Omental fat pad (tissue), 4 donors: Measurements from ENCODE around the gene MDN1. TPM values are rescaled to one million over a fixed set of nuclear protein-coding genes. Genes with fewer than 3 reads are reported as not detected.
A peak's percentile ranks its signal among the peaks of the same experiment; 100 is the strongest.

Source experiments
- ATAC-seq: fragments of 150-250 bp; one replicate; pipeline ENCODE4 v1.9.1; 2016; ENCODE audit warnings: mild to moderate bottlenecking, moderate library complexity; ENCODE audit not compliant: low FRiP score
- DNase-seq: peaks from one replicate; pipeline ENCODE4 v3.0.0-alpha.2; 2019; ENCODE audit warnings: low spot score
- CTCF ChIP-seq, 3 donors: fragments of 450-650 bp; IDR thresholded peaks; one replicate each; pipeline ENCODE4 v1.5.1; 2016 to 2017; ENCODE audit warnings: antibody characterized with exemption in 3 of 3, mild to moderate bottlenecking in 3 of 3, moderate library complexity in 2 of 3
- total RNA-seq, 4 donors: library from RNA; depleted of rRNA; stranded (reverse); fragments of >200 nt; gene quantifications; one replicate each; pipeline ENCODE4 v1.1.0, GENCODE V29; 2016

MDN1 gene
- total RNA-seq, 4 donors from 2014 or later, result 21.6 to 58.5 (median 33.3) TPM

DNA sequence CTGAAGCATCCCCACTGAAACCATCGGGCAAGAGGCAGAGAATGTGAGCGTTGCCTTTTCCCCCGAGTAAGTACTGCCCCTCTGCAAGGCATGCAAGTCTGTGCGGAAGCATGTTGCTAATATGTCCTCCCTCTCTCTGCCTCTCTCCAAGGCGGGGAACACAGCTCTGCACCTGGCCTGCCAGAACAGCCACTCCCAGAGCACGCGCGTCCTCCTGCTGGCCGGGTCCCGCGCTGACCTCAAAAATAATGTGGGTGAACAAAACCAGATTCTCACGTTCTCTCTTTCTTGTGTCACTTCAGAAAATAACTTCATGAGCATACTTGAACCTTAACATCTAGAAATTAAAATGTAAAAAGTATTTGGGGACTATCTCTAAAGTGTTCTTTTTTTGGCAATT, 207.5 kb downstream of the MDN1 start:
- no peak for TF ChIP-seq CTCF (IDR thresholded peaks at IDR 0.05)
- DNase-seq, result no peak
- ATAC-seq, result no peak

- ATAC-seq (no peak), DNase-seq (no peak)
- TF ChIP-seq CTCF (IDR thresholded peaks at IDR 0.05), result no peak
Observed at GRCh38 chr6:89611666-89612065, 207.9 kb downstream of the MDN1 start.

- peak in 2 of 3 donors; percentile 4 to 41 for TF ChIP-seq CTCF (IDR thresholded peaks at IDR 0.05)
- ATAC-seq, result no peak
- DNase-seq, result peak; percentile 72
Observed at GRCh38 chr6:89610149-89610642, 209.4 kb downstream of the MDN1 start.

- ATAC-seq, result no peak
- no peak for DNase-seq
- no peak for TF ChIP-seq CTCF (IDR thresholded peaks at IDR 0.05)
Observed at GRCh38 chr6:89605861-89606260, 213.7 kb downstream of the MDN1 start.

DNA sequence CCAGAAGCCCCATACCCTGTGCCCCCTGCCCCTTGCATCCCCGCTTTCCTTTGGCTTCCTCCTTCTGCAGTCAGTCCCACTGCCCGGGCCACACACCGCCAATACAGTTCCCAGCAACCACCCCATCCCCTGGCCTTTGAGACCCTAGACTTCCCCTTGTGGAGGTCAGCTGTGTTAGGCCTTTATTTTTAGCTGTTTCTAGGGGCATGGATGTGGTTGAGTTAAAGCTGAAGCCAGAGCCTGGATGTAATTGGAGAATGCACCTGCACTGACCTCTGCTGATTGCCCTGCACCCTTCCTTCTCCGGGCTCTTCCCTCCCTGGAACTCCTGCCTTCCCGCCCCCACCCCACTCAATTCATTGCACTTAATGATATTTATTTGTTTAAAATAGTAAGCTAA, 214.9 kb downstream of the MDN1 start:
- TF ChIP-seq CTCF (IDR thresholded peaks at IDR 0.05), result no peak
- ATAC-seq (no peak), DNase-seq (no peak)

DNA sequence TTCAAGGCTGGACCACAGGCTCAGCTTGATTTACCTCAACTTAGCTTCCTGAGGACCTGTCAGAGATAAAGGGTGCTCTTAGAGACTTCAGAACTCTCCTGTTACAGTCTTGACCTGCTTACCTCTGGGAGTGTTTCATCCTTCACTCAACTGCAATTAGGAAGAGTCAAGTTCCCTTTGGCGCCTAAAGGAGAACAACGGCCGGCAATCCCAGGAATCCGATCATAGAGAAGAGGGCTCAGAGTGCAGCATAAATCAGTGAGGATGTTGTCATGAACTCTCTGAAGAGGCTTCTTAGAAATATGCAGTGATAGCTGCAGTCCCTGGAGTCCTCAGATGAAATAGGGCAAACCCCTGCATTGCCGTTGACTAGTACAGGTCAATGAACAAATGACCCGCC, 217.4 kb downstream of the MDN1 start:
- no peak for ATAC-seq
- no peak for DNase-seq
- no peak for TF ChIP-seq CTCF (IDR thresholded peaks at IDR 0.05)

GRCh38 chr6:89599727-89600126, 219.9 kb downstream of the MDN1 start:
- TF ChIP-seq CTCF (IDR thresholded peaks at IDR 0.05), result no peak
- ATAC-seq (no peak), DNase-seq (no peak)
